Neural progenitor cell (in vitro differentiated cells): ENCODE data around the gene NES. TPM values are rescaled to one million over a fixed set of nuclear protein-coding genes. Genes with fewer than 3 reads are reported as not detected.

Source experiments
- DNase-seq: peaks from one replicate; pipeline ENCODE4 v3.0.0-alpha.2; 2016; ENCODE audit warnings: low spot score
- H2AFZ ChIP-seq: fragments of 200-600 bp; sonication (generic); replicated peaks from 2 replicates; pipeline ENCODE4 v1.6.1; 2016; ENCODE audit warnings: antibody characterized with exemption
- H3F3A ChIP-seq: fragments of 200-600 bp; sonication (generic); 2 replicates; pipeline ENCODE4 v1.6.1; 2016; ENCODE audit warnings: antibody characterized with exemption, low read depth
- H3K27ac ChIP-seq: fragments of 200-600 bp; sonication (generic); 2 replicates; pipeline ENCODE4 v1.5.1; 2016; ENCODE audit warnings: mild to moderate bottlenecking
- H3K27me3 ChIP-seq: fragments of 200-600 bp; sonication (generic); 2 replicates; pipeline ENCODE4 v1.6.1; 2016; ENCODE audit warnings: mild to moderate bottlenecking, moderate library complexity
- H3K36me3 ChIP-seq: fragments of 200-600 bp; sonication (generic); 2 replicates; pipeline ENCODE4 v1.5.1; 2016
- H3K4me1 ChIP-seq: fragments of 200-600 bp; sonication (generic); 2 replicates; pipeline ENCODE4 v1.6.1; 2016; ENCODE audit warnings: mixed run types
- H3K4me2 ChIP-seq: fragments of 200-600 bp; sonication (generic); 2 replicates; pipeline ENCODE4 v1.6.1; 2016
- H3K4me3 ChIP-seq: fragments of 200-600 bp; sonication (generic); 2 replicates; pipeline ENCODE4 v1.5.1; 2016
- H3K79me2 ChIP-seq: fragments of 200-600 bp; sonication (generic); 2 replicates; pipeline ENCODE4 v1.6.1; 2016; ENCODE audit warnings: low read depth
- H3K9ac ChIP-seq: fragments of 200-600 bp; sonication (generic); 2 replicates; pipeline ENCODE4 v1.6.1; 2016
- H3K9me3 ChIP-seq: fragments of 200-600 bp; sonication (generic); 2 replicates; pipeline ENCODE4 v1.5.1; 2016; ENCODE audit warnings: low read depth
- H4K20me1 ChIP-seq: fragments of 200-600 bp; sonication (generic); 2 replicates; pipeline ENCODE4 v1.6.1; 2016; ENCODE audit warnings: low read depth
- H3K27ac Mint-ChIP-seq: 3 replicates; pipeline ENCODE4 v1.8.0; 2021; ENCODE audit warnings: mixed read lengths
- H3K27me3 Mint-ChIP-seq: 2 replicates; pipeline ENCODE4 v1.8.0; 2022; ENCODE audit warnings: low read depth, mild to moderate bottlenecking, inconsistent platforms, moderate library complexity, mixed read lengths; ENCODE audit not compliant: insufficient read depth
- H3K36me3 Mint-ChIP-seq: 3 replicates; pipeline ENCODE4 v1.8.0; 2021; ENCODE audit warnings: mixed read lengths
- H3K4me1 Mint-ChIP-seq: 3 replicates; pipeline ENCODE4 v1.8.0; 2021; ENCODE audit warnings: mixed read lengths
- H3K4me3 Mint-ChIP-seq: 3 replicates; pipeline ENCODE4 v1.8.0; 2021; ENCODE audit warnings: mild to moderate bottlenecking, moderate library complexity, mixed read lengths
- H3K9me3 Mint-ChIP-seq: 3 replicates; pipeline ENCODE4 v1.8.0; 2020; ENCODE audit warnings: mixed read lengths
- CTCF ChIP-seq: fragments of 200-600 bp; sonication (generic); IDR thresholded peaks from 2 replicates; pipeline ENCODE4 v1.5.1; 2017; ENCODE audit warnings: antibody characterized with exemption, mild to moderate bottlenecking
- EZH2 ChIP-seq: fragments of 200-600 bp; sonication (generic); IDR thresholded peaks from 2 replicates; pipeline ENCODE4 v1.6.1; 2017; ENCODE audit warnings: antibody characterized with exemption, mild to moderate bottlenecking, moderate library complexity
- EZH2phosphoT487 ChIP-seq: fragments of 200-600 bp; sonication (generic); IDR thresholded peaks from 2 replicates; pipeline ENCODE4 v1.6.1; 2017; ENCODE audit warnings: antibody characterized with exemption
- total RNA-seq: library from RNA; depleted of rRNA; stranded (reverse); fragments of >200 nt; gene quantifications from 2 replicates; pipeline ENCODE4 v1.2.3, GENCODE V29; 2015; ENCODE audit warnings: low replicate concordance

Gene NES
- total RNA-seq, 1 donor from 2014 or later, result 83.8 TPM

GRCh38 chr1:156670791-156671190 lies 6.4 kb downstream of the NES start:
- Histone ChIP-seq H3K4me1 (peaks cover 71% of the 10 kb centered on the region), H3K4me2 (no peak overlapping the region), H3K36me3 (peaks cover 18% of the 10 kb centered on the region), H4K20me1 (peaks cover 82% of the 10 kb centered on the region), H3K79me2 (peaks cover 46% of the 10 kb centered on the region), H3K27ac (no peak overlapping the region), H3K4me3 (no peak overlapping the region), H3K27me3 (no peaks in the 10 kb centered on the region), H3K9ac (no peak overlapping the region), H3F3A (peaks cover 93% of the 10 kb centered on the region), H3K9me3 (no peaks in the 10 kb centered on the region), H2AFZ (no peak overlapping the region)
- H3K4me1 Mint-ChIP-seq, result peaks cover 89% of the 10 kb centered on the region
- H3K27ac Mint-ChIP-seq, result peak overlapping the region; percentile 74
- peaks cover 37% of the 10 kb centered on the region for H3K27me3 Mint-ChIP-seq
- peaks cover 4% of the 10 kb centered on the region for H3K9me3 Mint-ChIP-seq
- no peak for DNase-seq
- no peak for TF ChIP-seq EZH2phosphoT487
- no peak for TF ChIP-seq EZH2
- no peak for TF ChIP-seq CTCF
- H3K4me3 Mint-ChIP-seq, result peak overlapping the region; percentile 46
- H3K36me3 Mint-ChIP-seq, result peaks cover 29% of the 10 kb centered on the region

GRCh38 chr1:156670359-156670758 lies 6.8 kb downstream of the NES start:
- Mint-ChIP-seq H3K36me3 (peaks cover 29% of the 10 kb centered on the region), H3K27me3 (peaks cover 37% of the 10 kb centered on the region), H3K4me1 (peaks cover 91% of the 10 kb centered on the region), H3K27ac (peak overlapping the region; percentile 69), H3K4me3 (no peak overlapping the region), H3K9me3 (peaks cover 4% of the 10 kb centered on the region)
- Histone ChIP-seq H3K4me2 (no peak overlapping the region), H3F3A (peaks cover 93% of the 10 kb centered on the region), H4K20me1 (peaks cover 78% of the 10 kb centered on the region), H3K4me1 (peaks cover 73% of the 10 kb centered on the region), H3K27me3 (no peaks in the 10 kb centered on the region), H3K27ac (no peak overlapping the region), H3K4me3 (no peak overlapping the region), H3K36me3 (peaks cover 18% of the 10 kb centered on the region), H3K9me3 (no peaks in the 10 kb centered on the region), H2AFZ (no peak overlapping the region), H3K9ac (no peak overlapping the region), H3K79me2 (peaks cover 42% of the 10 kb centered on the region)
- DNase-seq, result no peak
- TF ChIP-seq EZH2phosphoT487 (no peak), EZH2 (no peak), CTCF (no peak)

- DNase-seq, result no peak
- Histone ChIP-seq H3K4me3 (no peak overlapping the region), H4K20me1 (peaks cover 72% of the 10 kb centered on the region)
These were observed 7.4 kb downstream of the NES start for GRCh38 chr1:156669794-156670193.

More at GRCh38 chr1:156669794-156670193, 7.4 kb downstream of the NES start:
- H3K4me3 Mint-ChIP-seq, result peak overlapping the region; percentile 76
- Histone ChIP-seq H3K27me3 (no peaks in the 10 kb centered on the region), H3K4me2 (no peak overlapping the region), H3F3A (peaks cover 90% of the 10 kb centered on the region), H2AFZ (no peak overlapping the region), H3K27ac (peak overlapping the region; percentile 62), H3K4me1 (peaks cover 73% of the 10 kb centered on the region), H3K9ac (no peak overlapping the region), H3K79me2 (peaks cover 36% of the 10 kb centered on the region), H3K9me3 (no peaks in the 10 kb centered on the region), H3K36me3 (peaks cover 18% of the 10 kb centered on the region)
- peaks cover 91% of the 10 kb centered on the region for H3K4me1 Mint-ChIP-seq
- H3K9me3 Mint-ChIP-seq, result peaks cover 4% of the 10 kb centered on the region
- peaks cover 35% of the 10 kb centered on the region for H3K27me3 Mint-ChIP-seq
- peaks cover 29% of the 10 kb centered on the region for H3K36me3 Mint-ChIP-seq
- TF ChIP-seq EZH2 (no peak), CTCF (no peak), EZH2phosphoT487 (no peak)
- H3K27ac Mint-ChIP-seq, result peak overlapping the region; percentile 95
